SK-N-DZ (cell line): ENCODE data around the gene CD58.
A peak's percentile ranks its signal among the peaks of the same experiment; 100 is the strongest.

Source experiments
- DNase-seq: peaks from one replicate; pipeline ENCODE4 v3.0.0-alpha.2; 2015; ENCODE audit warnings: low spot score

The CD58 gene

DNA sequence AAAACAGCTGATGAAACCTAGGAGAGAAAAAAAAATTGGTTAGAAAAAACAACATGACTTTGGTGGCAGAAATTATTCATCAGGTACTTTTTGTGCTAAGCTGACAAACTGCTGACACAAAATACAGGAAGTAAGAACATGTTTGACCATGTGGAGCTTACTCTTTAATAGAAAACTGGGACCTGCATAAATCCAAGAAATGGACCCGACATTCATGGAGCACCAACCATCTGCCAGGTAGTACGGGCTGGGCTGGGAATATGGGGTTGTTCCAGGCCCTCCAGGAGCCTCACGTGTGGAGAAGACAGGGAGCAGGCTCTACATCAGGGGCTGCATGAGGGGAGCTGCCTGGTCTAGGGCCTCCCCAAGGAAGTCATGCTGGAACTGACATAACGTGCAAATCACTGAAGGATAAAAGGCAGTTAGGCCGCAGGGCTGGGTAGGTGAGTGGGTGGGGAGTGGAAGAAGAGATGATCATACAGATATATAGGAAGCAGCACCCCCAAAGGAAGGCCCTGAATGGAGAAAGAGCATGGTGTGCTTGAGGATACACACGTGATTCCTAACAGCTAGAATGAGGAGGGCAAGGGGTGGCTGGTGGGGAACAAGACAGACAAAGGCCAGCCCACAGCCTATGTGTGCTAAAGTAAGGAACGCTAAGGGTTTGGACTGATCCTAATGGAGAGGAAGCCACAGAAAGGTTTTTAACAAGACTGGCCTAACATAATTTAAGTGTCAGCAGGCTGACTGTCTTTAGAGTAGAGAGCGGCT, 26.1 kb downstream of the CD58 start:
- no peak for DNase-seq

DNA sequence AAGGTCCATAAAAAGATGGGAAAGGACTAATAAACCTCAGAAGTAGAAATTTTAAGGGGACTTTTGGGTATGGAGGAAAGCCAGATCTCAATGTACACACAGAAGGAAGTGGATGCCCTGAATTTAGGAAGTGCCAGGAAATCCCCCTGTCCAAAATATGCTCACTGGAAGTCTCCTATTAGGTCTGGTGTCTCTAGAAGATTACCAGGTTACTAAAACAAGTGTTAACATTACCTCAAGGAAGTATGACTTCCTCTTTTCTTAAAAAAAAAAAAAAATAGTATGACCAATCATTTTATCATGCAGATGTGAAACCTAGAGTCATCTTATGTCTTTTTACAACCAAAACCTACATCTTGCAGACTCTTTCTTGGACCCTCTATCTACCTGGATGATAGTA, 30.7 kb downstream of the CD58 start:
- no peak for DNase-seq

DNA sequence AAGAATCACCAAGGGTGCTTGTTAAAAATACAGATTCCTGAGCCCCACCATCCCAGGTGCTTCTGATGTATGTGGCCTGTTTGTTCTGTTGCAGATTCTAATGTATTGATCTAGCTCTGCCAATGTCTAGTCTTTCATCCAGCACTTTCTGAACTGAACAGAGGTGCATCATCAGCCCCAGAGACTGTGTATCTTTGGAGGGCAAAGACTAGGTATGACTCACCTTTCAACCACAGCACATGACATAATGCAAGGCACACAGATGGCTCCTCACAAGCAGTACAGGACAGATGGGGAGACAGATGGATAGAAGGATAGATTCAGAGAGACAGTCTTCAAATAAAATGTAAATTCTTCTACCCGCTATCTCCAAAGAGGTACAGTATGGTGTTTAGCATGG, 32.3 kb downstream of the CD58 start:
- no peak for DNase-seq

DNA sequence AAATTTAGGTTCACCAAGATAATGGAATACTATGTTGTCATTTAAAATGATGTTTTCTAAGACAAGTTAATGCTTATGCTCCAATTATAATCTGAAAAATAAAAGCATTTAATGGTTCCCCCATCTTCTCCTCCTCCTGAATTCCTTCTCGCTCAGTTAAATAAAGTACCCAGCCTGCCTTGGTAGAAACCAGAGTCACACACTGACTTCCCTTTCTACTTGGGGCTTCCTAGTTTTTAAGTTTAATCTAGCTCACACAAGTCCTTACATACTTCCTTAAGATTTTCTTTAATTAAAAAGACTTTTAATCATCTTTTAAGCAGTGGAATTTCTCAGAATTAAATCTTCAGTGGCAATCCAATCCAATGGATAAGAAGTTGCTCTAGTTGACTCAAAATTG, 32.9 kb downstream of the CD58 start:
- DNase-seq = no peak

DNA sequence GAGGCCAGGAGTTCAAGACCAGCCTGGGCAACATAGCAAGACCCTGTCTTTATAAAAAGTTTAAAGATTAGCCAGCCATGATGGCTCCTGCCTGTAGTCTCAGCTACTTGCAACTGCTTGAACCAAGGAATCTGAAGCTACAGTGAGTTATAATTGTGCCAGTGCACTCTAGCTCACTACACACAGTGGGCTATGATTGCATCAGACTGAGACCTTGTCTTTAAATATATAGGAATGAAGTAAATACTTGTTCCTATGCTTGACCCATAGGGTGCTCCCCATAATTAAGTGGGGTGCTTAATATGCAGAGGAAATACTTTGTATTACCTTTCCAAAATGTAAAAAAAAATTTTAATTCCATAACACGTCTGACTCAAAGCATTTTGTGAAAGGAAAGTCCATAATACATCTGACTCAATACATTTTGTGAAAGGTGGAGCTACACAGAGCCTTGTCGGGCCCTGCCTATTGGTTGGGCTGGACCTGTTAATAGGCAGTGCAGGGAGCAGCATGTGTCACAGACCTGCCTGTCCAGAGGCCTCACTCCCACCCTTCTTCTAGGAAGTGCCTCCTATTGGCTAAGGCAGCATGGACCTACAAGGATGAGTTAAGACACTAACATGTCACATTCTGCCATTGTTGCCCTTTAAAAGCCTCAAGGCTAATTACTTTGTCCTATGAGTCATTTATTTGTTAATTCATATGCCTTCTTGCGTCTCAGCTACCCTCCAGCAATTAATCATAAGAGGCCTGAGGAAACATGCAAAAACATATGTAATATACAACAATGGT, 33.6 kb downstream of the CD58 start:
- no peak for DNase-seq

DNA sequence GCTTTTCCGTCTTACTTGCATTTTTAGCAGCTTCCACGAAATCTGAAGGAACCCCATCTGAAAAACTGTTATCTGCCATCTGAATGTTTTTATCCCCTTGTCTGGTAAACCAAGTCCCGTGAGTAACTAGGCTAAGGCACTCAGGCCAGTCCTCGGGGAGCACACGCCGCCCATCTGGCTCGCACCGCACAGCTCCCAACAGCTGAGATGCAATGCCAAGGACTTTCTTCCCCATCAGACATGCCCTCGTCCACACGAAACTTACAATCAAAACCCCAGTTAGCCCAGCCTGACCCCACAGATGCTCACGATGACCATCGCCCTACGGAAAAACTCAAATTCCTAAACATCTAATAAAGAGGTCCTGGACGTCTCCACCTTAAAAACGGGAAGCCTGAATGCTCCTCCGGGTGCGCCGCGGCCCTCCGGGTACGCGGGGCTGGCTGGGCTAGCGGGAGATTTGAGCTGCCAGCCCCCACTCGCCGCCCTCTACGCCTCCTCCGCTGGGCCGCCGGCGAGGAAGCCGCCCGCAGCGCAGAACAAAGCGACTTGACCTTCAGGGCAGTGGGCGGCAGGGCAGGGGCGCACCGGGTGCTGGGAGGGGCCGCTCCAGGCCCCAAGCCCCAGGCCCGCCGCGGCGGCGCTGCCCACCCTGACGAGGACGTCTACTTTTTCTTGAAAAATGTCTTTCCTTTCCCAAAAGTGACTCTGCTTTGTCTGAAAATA, 36.6 kb downstream of the CD58 start:
- DNase-seq = no peak

DNA sequence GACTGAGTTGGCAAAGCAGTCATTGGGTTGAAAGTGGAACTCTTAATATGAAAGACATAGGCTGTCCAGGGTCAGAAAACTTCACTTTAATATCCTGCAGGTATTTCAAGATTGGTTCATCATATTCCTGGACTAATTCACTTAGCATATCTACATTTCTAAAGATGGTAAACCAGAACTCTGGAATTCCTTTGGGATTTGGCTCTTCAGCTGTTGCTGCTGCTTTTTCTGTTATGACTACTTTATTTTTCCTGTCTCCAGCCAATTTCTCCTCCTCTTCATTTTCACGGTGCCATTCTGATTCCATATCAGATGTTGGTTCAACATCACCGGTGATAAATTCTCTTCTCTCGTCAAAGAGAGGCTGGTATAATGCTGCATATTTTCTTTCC, 37.4 kb downstream of the CD58 start:
- DNase-seq = no peak

DNA sequence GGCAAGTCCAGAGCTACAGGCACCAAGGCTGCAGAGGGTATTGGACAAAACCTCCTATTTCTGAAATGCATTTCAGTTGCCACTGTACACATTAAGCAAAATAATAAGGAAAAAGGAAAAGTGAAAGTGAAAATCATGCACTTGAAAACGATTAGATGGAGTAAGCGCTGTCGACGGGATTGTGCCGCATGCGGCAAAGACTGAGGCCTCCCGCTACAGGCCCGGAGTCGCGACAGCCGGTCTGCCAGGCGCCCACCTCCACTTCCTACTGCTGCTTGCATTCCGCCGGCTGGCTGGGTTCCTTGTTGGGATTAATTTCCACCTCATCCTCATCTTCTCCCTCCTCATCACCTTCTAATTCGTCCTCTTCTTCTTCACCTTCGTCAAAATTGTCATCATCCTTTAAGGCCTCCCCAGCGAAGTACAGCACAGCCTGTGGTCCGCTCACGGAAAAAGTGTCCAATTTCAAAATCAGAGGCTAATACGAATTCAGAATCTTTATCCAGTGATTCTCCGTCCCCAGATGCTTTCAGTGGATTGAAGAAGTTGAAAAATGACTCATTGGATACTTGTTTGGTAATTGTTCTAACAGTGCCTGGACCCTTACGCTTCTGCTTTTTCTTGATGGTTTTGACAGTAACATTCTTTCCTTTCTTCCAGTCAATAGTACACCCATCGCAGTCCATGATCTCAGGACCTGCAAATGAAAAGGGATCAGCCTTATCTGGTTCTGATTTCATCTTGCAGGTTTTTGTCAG, 38.0 kb downstream of the CD58 start:
- DNase-seq = no peak

DNA sequence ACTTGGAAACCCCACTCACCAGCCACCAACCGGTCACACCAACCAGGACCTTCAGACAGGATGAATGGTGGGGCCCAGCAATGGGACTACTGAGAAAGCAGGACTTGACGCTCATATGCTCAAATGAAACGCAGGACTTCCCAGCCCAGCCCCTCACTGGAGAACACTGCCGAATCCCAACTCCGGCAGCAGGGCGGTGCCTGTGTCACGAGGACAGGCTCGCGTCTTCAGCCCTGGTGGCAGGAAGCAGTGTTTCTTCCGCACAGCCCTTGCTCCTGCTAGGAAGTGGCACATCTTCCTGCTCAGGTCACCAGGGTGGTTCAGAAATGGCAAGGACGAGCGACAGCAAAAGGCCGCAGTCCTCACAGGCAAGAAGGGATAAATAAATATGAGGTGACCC, 38.9 kb downstream of the CD58 start:
- DNase-seq = no peak

DNA sequence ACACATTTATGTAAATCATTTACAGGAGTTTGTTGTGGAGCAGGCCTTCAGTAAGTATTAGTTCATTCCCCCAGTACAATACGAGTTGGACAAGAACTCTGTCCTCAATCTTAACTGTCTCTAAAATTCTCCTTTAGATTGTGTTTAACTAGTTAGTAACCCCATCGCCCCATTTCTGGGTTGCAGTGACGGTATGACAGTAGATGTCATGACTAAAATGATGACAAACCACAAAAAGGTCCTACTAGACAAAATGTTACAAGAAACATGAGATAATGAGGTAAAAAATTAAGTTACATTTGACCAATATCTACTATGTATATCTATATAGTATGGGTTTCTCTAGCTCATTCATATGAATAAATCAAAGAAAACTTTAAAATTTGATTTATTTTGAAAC, 41.1 kb downstream of the CD58 start:
- no peak for DNase-seq

DNA sequence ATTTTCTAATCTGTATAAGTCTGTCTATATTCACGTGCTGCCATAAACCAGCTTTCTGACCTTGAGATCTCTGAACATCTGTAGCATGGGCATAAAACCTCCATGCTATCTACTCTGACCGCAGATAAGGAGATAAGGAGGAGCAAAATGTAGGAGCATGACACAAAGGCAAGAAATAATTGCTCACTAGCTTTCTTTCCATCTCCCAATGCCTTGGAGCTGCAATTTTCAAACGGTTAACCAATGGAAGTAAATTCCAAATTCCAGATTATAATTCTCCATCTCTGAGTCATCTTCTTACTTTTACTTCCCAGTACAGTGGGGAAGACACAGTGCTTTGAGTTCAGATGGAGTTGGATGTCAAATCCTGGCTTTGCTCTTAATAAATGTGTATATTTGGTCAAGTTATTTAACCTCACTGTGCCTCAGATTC, 41.6 kb downstream of the CD58 start:
- no peak for DNase-seq

DNA sequence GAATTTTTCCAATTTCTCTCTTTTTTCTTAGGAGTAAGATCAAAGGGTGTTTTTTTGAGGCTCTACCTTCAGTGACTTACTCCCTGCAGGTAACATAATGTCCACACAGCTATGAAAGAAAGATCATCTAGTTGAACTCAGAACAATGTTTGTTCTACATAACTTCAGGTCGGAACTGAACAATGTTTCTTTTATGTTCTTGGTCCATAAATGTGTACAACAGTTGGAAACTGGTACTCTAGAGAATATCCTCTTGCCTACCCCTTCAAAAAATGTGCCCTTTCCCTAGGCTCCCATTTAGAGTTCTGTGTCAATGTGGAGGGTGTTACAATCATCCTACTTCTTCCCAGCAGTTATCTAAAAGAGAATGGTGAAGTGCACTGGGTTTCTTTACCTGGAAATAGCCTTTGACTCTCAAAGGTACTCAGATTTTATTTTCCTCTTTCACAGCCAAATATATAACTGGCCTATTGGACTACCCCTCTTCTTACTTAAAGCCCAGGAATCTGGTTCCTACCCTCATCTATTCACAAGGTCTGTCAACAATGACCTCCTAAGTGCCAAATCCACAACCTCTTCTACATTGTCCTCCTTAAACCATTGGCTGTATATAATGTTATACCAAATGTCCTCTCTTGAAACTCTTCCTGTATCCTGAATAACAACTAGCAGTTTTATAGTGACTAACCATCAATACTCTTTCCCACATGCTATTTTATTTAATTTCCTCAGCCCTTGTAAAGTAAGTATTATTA, 42.3 kb downstream of the CD58 start:
- DNase-seq = no peak

DNA sequence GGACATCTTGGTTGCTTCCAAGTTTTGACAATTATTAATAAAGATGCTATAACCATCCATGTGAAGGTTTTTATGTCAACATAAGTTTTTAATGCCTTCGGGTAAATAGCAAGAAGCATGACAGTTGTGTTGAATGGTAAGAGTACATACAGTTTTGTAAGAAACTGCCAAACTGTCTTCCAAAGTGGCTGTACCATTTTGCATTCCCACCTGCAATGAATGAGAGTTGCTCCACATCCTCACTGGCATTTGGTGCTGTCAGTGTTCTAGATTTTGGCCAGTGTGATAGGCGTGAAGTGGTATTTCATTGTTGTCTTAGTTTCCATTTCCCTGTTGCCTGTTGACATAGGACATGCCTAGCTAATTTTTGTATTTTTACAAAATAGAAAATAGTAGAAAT, 45.4 kb downstream of the CD58 start:
- no peak for DNase-seq

DNA sequence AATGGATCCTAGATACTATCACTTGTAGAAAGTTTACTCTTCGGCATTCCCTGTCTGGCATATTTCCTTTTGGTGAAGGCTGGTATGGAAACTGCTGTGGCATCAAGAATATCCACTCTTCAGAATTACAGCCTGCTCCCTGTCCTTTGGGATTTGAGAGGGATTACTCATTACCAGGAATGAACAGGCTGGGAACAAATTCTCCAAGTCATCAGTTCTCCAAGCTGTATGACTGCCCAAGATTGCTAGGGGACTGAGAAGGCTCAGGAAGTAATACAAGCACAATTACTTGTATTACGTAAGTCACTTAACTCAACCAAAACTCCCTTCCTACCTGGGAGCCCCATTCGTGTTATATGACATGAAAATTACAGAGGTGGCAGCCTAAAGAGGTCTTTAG, 49.6 kb downstream of the CD58 start:
- no peak for DNase-seq

DNA sequence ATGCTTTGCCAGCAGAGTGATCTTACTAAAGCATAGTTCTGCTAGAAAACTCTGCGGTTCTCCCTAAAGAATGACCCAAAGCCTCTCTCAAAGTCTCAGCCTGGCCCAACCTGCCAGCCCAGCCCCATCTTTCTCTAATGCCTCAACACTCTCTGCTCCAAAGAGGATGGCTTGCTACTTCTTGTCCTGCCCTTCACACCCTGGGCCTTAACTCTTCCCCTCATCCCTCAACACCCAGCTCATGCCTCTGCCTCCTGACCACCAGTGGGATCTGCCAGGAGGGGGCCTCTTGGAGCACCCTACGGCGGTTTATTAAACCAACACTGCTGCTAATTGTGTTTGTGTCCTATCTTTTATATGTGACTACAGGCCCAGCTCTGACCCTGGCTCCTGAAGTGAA, 52.4 kb downstream of the CD58 start:
- DNase-seq = no peak

DNA sequence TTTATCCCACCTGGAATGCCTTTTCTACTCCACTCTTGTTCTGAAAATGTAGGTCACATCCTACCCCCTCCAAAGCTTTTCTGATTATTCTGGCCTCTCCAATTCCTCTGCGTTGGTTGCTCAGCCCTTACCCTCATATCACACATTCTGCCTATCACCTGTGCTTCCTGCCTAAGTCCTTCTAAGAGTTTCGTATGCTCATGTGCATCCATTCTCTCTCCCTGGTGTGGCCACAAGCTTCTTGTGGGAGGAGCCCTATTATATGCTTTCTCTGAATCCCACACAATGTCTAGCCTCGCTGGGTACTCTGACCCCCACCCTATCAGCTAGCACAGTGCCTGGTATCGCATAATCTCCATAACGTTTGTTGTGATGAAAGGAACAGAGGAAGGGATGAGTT, 54.2 kb downstream of the CD58 start:
- DNase-seq = no peak

DNA sequence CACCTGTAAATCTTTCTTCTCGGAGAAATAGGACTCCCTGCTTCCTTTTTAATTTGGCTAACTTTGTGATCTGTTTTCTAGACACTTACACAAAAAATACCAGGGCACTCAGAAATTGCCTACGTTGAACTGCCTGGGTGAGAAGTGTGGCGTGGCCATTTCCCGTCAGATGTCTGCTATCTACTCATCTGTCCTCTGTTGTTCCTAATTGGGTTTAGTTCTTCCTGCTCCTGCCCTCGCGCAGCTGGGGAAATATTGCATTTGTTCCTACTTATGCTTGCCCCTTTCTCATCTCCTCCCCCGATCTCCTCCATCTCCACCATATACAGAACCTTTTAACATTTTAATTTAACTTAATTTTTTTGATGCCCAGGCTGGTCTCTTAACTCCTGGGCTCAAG, 55.1 kb downstream of the CD58 start:
- DNase-seq = peak; percentile 72

DNA sequence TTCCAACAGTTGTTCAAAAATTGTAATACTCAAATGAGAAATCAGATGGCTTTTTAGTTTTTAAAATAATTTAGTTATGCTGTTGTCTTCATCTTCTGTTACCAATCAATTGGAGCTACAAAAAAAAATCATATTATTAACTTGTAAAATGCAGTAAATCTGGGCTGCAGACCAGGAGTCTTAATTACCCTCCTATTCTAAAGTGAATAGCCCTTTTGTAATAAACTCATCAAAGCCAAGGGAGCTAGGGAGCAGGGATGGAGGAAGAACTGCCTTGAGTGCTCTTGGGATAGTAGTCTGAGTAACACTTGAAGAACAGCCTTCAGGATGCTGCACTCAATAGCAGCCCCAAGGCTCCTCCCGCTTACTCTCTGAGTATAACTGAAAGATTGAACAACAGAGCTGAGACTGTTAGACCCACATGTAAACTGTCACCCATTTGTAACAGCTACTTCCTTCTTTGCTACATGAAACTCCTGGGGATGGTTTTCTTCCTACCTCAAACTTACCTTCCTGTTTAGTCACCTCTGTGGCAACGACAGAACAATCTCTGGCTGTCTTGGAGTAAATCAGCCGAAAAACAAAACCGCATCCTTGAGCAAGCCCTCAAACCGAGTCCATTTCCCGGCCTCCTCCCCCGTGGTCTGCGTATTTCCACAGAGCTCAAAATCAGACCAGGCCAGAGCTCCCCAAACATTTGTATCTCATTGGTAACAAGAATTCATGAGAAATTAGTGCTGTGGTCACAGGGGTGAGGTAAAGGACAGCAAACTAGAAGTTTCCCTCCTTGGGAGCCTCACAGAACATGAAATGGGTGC, 55.9 kb downstream of the CD58 start:
- no peak for DNase-seq

DNA sequence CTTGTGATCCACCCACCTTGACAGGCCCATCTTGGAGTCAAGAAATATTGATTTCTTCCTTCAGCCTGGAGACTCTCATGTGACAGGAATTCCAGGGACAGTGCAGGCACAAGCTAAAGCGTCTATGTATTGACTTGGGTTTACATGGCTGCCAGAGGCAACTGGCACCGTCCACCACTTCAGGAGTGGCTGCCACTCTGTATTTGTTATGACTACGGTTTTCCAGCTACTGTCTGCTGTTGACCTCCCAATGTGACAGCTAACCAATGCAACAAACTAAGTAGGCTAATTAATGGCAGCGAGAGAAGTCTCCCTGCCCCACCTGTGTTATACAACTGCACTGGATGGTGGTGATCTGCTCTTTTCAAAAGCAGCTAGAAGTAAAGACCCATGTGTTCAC, 56.9 kb downstream of the CD58 start:
- no peak for DNase-seq

DNA sequence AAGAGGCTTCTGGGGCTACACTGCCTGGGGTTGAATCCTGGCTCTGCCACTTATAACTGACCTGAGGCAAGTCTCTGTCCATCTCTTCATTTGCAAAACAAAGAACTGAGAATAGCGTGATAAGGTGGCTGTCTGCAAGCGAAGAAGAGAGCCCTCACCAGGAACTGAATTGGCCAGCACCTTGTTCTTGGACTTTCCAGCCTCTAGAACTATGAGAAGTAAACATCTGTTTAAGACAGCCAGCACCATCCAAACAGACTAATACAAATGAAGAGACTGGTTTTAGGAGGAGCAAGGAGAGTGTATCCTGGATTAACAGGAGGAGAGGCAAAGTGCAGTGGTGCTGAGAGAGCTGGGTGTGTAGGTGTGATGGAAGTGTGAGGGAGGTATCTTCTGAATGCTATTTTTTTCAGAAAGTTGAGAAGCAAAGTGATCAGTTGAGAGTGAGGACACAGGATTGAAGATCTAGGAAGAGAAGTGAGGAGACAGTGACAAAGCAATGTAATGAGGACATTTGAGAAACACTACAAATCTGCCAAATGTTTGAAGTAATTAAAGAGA, 59.3 kb downstream of the CD58 start:
- DNase-seq = no peak
